D721Med (cell line): ENCODE measurements around the gene RPL15.

Source experiments
- DNase-seq: peaks from one replicate; pipeline ENCODE4 v3.0.0; 2011; ENCODE audit warnings: low spot score; ENCODE audit not compliant: insufficient read length
- FAIRE-seq: peaks from 2 replicates; lab custom pipeline; 2011; peaks lifted over from hg19 to GRCh38; lab: Jason Lieb, UNC
- CTCF ChIP-seq: IDR thresholded peaks from 2 replicates; pipeline ENCODE4 v1.5.1; 2012; ENCODE audit warnings: mild to moderate bottlenecking, control low read depth; ENCODE audit not compliant: insufficient read depth; ENCODE audit errors: missing control alignments

Gene RPL15

DNA sequence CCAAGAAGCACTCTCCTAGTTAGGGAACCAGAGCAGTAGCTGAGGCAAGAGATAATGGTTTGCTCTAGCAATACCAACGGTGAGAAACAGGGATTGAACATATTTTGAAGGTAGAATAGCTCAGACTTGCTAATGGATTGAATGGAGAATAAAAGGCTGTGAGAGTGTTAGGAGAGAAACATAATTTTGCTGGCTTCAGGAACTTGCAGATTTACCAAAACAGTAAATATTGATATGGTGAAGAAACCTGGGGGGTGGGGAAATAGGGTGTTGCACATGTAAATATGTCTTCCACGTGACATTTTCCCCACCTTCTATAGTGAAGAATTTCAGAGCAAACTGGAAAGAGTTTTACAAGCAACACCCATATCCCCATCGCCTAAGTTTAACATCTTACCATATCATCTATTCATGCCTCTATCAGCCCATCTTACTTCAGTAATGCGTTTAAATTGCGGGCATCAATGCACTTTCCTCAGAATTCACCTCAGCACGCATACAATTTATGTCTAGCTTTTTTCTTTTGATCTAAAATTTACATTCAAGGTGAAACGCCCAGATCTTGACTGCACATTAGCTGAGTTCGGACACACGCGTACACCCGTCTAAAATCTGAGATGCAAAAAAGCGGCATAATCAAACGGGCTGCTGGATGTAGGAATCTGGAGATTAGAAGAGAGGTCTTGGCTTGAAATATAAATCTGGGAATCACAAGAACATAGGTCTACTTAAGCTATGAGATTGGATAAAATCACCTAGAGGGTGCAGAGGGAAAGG lies 27.3 kb downstream of the RPL15 start:
- FAIRE-seq: no peak
- no peak for TF ChIP-seq CTCF
- no peak for DNase-seq

GRCh38 chr3:23944861-23945662 lies 28.1 kb downstream of the RPL15 start, which contains the start of gene NR1D2:
Gene NR1D2, plus strand, starts transcription at chr3:23945286. Its CDS starts 293 bp downstream, at chr3:23945579.
- peak; percentile 29 for DNase-seq
- FAIRE-seq: no peak
- TF ChIP-seq CTCF: no peak

GRCh38 chr3:23945663-23945912 lies 28.7 kb downstream of the RPL15 start:
- no peak for DNase-seq
- no peak for FAIRE-seq
- TF ChIP-seq CTCF: no peak

GRCh38 chr3:23945913-23946687 lies 29.2 kb downstream of the RPL15 start:
- TF ChIP-seq CTCF: no peak
- FAIRE-seq (no peak), DNase-seq (peak; percentile 75)

DNA sequence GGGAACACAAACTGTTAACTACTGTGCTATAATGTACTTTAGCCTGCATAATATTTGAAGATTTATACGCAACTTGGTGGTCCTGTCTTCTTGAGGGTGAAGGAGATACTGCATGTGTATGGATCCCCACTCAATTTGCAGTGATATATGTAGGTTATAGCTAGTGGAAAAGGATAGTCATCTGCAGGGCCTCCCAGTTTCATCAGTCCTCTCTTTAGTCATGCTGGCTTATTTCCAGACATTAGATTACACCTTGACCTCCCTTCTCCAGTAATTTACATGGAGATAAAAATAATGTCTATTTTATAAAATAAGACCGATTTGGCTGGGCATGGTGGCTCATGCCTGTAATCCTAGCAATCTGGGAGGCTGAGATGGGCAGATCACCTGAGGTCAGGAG lies 31.8 kb downstream of the RPL15 start:
- TF ChIP-seq CTCF: no peak
- FAIRE-seq: no peak
- DNase-seq: no peak

- TF ChIP-seq CTCF: no peak
- DNase-seq (no peak), FAIRE-seq (no peak)
These were observed 32.9 kb downstream of the RPL15 start for GRCh38 chr3:23949784-23950183.

GRCh38 chr3:23950293-23950692 lies 33.4 kb downstream of the RPL15 start:
- FAIRE-seq (no peak), DNase-seq (no peak)
- no peak for TF ChIP-seq CTCF
